ENCODE data around the gene SLC39A11. TPM values are rescaled to one million over a fixed set of nuclear protein-coding genes. Genes with fewer than 3 reads are reported as not detected.

The SLC39A11 gene
- total and polyA plus RNA-seq, 2 of the 13 experiments (the other 11 are each of a cell fraction or from before 2014, with no cell fraction given) = 17.2 to 31.5 TPM

DNA sequence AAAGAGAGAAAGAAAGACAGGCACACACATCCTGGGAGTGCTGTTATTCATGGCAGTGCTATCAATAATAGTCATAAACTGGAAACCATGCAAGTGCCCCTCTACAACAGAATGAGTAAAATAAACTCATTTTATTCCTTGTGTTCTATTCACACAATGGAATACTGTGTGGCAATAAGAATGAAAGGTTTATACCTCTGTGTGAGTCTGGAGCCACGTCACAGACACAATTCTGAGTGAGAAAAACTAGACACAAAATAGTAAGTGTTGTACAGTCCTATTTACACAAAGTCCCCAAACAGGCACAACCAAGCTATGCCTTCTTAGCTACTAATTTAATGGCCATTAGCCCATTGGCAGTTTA, 429.7 kb downstream of the SLC39A11 start:
- no peak overlapping the region for H3K27ac ChIP-seq (ENCODE audit: extremely low read length, insufficient read depth, low read length)
- FAIRE-seq = no peak

More for the DNA sequence above, 429.7 kb downstream of the SLC39A11 start:
- in situ Hi-C loops (cut with HindIII; ENCODE audit: extremely low pct_ligation_motif_present, low pct_unique_long_range_greater_than_20kb) (no loop called here), intact Hi-C loops (cut with micrococcal nuclease; ENCODE audit: unreplicated experiment) (loop anchor here (5.0 kb wide), 1 partner anchor 54 kb away; no protein-coding TSS in a partner anchor)
- Histone ChIP-seq H3K4me2 (ENCODE audit: low read depth, low read length) (no peak overlapping the region), H3K9me3 (ENCODE audit: low read length) (no peaks in the 10 kb centered on the region), H3K4me3 (replicated peaks in 1 of 3; ENCODE audit: insufficient read depth in 1 of 3, low read depth in 2 of 3, low read length in 3 of 3) (no peak overlapping the region), H3K9ac (ENCODE audit: insufficient read depth, low read depth, low read length) (no peak overlapping the region), H3K36me3 (replicated peaks in 1 of 2; ENCODE audit: control insufficient read depth in 1 of 2, insufficient read depth in 2 of 2, low read length in 2 of 2) (no peaks in the 10 kb centered on the region), H3K4me1 (ENCODE audit: insufficient read depth, low read length) (peaks cover 52% of the 10 kb centered on the region), H4K20me1 (ENCODE audit: insufficient read depth, low read length) (no peaks in the 10 kb centered on the region), H3K27me3 (ENCODE audit: control insufficient read depth in 1 of 2, insufficient read depth in 2 of 2, low read length in 2 of 2) (no peaks in the 10 kb centered on the region), H3K79me2 (ENCODE audit: insufficient read depth, low read length) (no peaks in the 10 kb centered on the region), H2AFZ (ENCODE audit: low read length) (no peak overlapping the region)
- CTCF ChIA-PET (ENCODE audit: low intra/inter-chr PET ratio, low total read pairs) = no interaction called here
- TF ChIP-seq ZNF234 (CRISPR knock-in tag; conservative IDR thresholded peaks at IDR 0.05) (no peak), FOXK2 (IDR thresholded peaks at IDR 0.05) (no peak)
- TF ChIP-seq, protein P1, sequence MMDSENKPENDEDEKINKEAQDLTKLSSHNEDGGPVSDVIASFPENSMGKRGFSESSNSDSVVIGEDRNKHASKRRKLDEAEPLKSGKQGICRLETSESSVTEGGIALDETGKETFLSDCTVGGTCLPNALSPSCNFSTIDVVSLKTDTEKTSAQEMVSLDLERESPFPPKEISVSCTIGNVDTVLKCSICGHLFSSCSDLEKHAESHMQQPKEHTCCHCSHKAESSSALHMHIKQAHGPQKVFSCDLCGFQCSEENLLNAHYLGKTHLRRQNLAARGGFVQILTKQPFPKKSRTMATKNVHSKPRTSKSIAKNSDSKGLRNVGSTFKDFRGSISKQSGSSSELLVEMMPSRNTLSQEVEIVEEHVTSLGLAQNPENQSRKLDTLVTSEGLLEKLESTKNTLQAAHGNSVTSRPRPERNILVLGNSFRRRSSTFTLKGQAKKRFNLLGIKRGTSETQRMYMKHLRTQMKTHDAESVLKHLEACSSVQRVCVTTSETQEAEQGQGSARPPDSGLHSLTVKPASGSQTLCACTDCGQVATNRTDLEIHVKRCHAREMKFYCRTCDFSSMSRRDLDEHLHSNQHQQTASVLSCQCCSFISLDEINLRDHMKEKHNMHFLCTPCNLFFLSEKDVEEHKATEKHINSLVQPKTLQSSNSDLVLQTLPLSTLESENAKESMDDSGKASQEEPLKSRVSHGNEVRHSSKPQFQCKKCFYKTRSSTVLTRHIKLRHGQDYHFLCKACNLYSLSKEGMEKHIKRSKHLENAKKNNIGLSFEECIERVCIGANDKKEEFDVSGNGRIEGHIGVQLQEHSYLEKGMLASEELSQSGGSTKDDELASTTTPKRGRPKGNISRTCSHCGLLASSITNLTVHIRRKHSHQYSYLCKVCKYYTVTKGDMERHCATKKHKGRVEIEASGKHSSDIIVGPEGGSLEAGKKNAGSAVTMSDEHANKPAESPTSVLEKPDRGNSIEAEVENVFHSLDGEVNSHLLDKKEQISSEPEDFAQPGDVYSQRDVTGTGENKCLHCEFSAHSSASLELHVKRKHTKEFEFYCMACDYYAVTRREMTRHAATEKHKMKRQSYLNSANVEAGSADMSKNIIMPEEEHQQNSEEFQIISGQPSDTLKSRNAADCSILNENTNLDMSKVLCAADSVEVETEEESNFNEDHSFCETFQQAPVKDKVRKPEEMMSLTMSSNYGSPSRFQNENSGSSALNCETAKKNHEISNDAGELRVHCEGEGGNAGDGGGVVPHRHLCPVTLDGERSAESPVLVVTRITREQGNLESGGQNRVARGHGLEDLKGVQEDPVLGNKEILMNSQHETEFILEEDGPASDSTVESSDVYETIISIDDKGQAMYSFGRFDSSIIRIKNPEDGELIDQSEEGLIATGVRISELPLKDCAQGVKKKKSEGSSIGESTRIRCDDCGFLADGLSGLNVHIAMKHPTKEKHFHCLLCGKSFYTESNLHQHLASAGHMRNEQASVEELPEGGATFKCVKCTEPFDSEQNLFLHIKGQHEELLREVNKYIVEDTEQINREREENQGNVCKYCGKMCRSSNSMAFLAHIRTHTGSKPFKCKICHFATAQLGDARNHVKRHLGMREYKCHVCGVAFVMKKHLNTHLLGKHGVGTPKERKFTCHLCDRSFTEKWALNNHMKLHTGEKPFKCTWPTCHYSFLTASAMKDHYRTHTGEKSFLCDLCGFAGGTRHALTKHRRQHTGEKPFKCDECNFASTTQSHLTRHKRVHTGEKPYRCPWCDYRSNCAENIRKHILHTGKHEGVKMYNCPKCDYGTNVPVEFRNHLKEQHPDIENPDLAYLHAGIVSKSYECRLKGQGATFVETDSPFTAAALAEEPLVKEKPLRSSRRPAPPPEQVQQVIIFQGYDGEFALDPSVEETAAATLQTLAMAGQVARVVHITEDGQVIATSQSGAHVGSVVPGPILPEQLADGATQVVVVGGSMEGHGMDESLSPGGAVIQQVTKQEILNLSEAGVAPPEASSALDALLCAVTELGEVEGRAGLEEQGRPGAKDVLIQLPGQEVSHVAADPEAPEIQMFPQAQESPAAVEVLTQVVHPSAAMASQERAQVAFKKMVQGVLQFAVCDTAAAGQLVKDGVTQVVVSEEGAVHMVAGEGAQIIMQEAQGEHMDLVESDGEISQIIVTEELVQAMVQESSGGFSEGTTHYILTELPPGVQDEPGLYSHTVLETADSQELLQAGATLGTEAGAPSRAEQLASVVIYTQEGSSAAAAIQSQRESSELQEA (CRISPR knock-in tag; IDR thresholded peaks at IDR 0.05; ENCODE audit: not compliant biosample characterization) = no peak
- POLR2A ChIA-PET = no interaction called here
- ATAC-seq (no peak), DNase-seq (ENCODE audit: low spot score) (no peak)
- BruUV-seq (replicated peaks) = no TSS peak
- WGBS (ENCODE audit: low lambda C conversion rate) = 91% methylated on average over 1 of the region's 1 CpG

Data from HepG2 (cell line).